ENCODE results near the gene ARHGEF16. TPM values are rescaled to one million over a fixed set of nuclear protein-coding genes. Genes with fewer than 3 reads are reported as not detected.

The ARHGEF16 gene
- total RNA-seq, 1 donor from 2014 or later, result 2.0 TPM

- H3K4me1 Mint-ChIP-seq (ENCODE audit: low read depth), result peaks cover 40% of the 10 kb centered on the region
- TF ChIP-seq CTCF (IDR thresholded peaks at IDR 0.05), result no peak
- H3K36me3 Mint-ChIP-seq (ENCODE audit: low read depth), result no peaks in the 10 kb centered on the region
- peak; percentile 64 for DNase-seq (ENCODE audit: low spot score)
- H3K27me3 Mint-ChIP-seq (ENCODE audit: low read depth), result peaks cover 3% of the 10 kb centered on the region
- no peak overlapping the region for H3K27ac Mint-ChIP-seq (ENCODE audit: unreplicated experiment)
- H3K4me3 Mint-ChIP-seq (ENCODE audit: unreplicated experiment), result peak overlapping the region; percentile 56
- H3K9me3 Mint-ChIP-seq (ENCODE audit: low read depth), result no peaks in the 10 kb centered on the region
Observed at GRCh38 chr1:3455670-3456448, 1.4 kb downstream of the ARHGEF16 start.

GRCh38 chr1:3456449-3456963 lies 2.0 kb downstream of the ARHGEF16 start:
- no peak overlapping the region for H3K4me3 Mint-ChIP-seq (ENCODE audit: unreplicated experiment)
- no peaks in the 10 kb centered on the region for H3K27me3 Mint-ChIP-seq (ENCODE audit: low read depth)
- TF ChIP-seq CTCF (IDR thresholded peaks at IDR 0.05), result no peak
- H3K9me3 Mint-ChIP-seq (ENCODE audit: low read depth), result no peaks in the 10 kb centered on the region
- DNase-seq (ENCODE audit: low spot score), result peak; percentile 61
- H3K36me3 Mint-ChIP-seq (ENCODE audit: low read depth), result no peaks in the 10 kb centered on the region
- peaks cover 44% of the 10 kb centered on the region for H3K4me1 Mint-ChIP-seq (ENCODE audit: low read depth)
- H3K27ac Mint-ChIP-seq (ENCODE audit: unreplicated experiment), result no peak overlapping the region

- no peaks in the 10 kb centered on the region for H3K27me3 Mint-ChIP-seq (ENCODE audit: low read depth)
- H3K27ac Mint-ChIP-seq (ENCODE audit: unreplicated experiment), result no peak overlapping the region
- no peaks in the 10 kb centered on the region for H3K9me3 Mint-ChIP-seq (ENCODE audit: low read depth)
- DNase-seq (ENCODE audit: low spot score), result peak; percentile 82
- no peaks in the 10 kb centered on the region for H3K36me3 Mint-ChIP-seq (ENCODE audit: low read depth)
- TF ChIP-seq CTCF (IDR thresholded peaks at IDR 0.05), result no peak
- H3K4me1 Mint-ChIP-seq (ENCODE audit: low read depth), result peaks cover 47% of the 10 kb centered on the region
- H3K4me3 Mint-ChIP-seq (ENCODE audit: unreplicated experiment), result no peak overlapping the region
Observed at GRCh38 chr1:3456964-3457909, 2.8 kb downstream of the ARHGEF16 start.

GRCh38 chr1:3457910-3458883 lies 3.7 kb downstream of the ARHGEF16 start:
- Mint-ChIP-seq H3K9me3 (ENCODE audit: low read depth) (no peaks in the 10 kb centered on the region), H3K27me3 (ENCODE audit: low read depth) (no peaks in the 10 kb centered on the region), H3K4me3 (ENCODE audit: unreplicated experiment) (no peak overlapping the region), H3K27ac (ENCODE audit: unreplicated experiment) (no peak overlapping the region), H3K36me3 (ENCODE audit: low read depth) (no peaks in the 10 kb centered on the region), H3K4me1 (ENCODE audit: low read depth) (peaks cover 47% of the 10 kb centered on the region)
- DNase-seq (ENCODE audit: low spot score), result peak; percentile 84
- TF ChIP-seq CTCF (IDR thresholded peaks at IDR 0.05), result no peak
